ENCODE results near the gene TUBG2.

DNA sequence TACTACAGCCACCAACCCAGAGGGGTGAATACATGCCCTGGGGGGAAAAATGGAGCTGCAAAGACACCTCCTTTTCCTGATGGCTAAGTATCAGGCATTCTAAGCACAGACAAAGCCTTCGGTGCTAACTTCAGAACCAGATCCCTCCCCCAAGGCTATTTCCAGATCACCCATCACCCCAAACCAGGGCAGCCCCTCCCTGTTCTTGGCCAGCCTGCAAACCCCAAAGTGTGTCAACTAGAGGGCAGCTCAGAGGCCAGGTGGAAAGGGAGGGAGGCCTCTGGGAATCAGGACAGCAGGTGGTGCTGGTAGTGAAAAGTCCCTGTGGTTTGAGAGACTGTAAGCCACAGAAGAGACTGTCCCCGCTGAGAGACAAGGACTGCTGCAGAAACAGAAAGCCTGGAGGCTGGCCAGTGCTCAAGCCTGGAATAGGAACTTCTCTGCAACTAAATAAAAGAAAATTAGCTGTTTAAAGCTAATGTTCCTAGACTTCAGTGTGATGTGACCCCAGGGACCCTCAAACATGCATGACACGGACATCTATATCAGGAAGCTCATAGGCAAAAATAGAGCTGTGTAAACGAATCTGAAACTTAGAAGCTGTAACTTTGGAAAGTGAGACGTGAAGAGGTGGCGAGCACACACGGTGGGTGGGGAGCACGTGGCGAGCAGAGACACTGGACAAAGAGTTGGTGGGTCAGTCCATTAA is 40.5 kb upstream of the TUBG2 start:
- TF ChIP-seq EZH2 (IDR thresholded peaks at IDR 0.05; ENCODE audit: borderline replicate concordance) (no peak), EZH2phosphoT487 (IDR thresholded peaks at IDR 0.05; ENCODE audit: low read depth, severe bottlenecking, unreplicated experiment) (no peak)
- TF ChIP-seq, protein P1, sequence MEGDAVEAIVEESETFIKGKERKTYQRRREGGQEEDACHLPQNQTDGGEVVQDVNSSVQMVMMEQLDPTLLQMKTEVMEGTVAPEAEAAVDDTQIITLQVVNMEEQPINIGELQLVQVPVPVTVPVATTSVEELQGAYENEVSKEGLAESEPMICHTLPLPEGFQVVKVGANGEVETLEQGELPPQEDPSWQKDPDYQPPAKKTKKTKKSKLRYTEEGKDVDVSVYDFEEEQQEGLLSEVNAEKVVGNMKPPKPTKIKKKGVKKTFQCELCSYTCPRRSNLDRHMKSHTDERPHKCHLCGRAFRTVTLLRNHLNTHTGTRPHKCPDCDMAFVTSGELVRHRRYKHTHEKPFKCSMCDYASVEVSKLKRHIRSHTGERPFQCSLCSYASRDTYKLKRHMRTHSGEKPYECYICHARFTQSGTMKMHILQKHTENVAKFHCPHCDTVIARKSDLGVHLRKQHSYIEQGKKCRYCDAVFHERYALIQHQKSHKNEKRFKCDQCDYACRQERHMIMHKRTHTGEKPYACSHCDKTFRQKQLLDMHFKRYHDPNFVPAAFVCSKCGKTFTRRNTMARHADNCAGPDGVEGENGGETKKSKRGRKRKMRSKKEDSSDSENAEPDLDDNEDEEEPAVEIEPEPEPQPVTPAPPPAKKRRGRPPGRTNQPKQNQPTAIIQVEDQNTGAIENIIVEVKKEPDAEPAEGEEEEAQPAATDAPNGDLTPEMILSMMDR (IDR thresholded peaks at IDR 0.05; ENCODE audit: poor library complexity), result peak; percentile 35

All from hepatocyte (in vitro differentiated cells).